ENCODE measurements around the gene TTC21B. TPM values are rescaled to one million over a fixed set of nuclear protein-coding genes. Genes with fewer than 3 reads are reported as not detected.

Gene TTC21B
- total RNA-seq, 2 experiments from 2014 or later: 24.5 to 28.5 TPM

- Mint-ChIP-seq H3K27ac (no peak overlapping the region), H3K36me3 (ENCODE audit: low read depth) (peaks cover 50% of the 10 kb centered on the region), H3K27me3 (no peaks in the 10 kb centered on the region), H3K9me3 (ENCODE audit: low read depth) (no peaks in the 10 kb centered on the region), H3K4me3 (no peak overlapping the region), H3K4me1 (peaks cover 10% of the 10 kb centered on the region)
- intact Hi-C loops (cut with DNase I, micrococcal nuclease): no loop called here
- DNase-seq: no peak
- CTCF ChIA-PET: no interaction called here
- no peak for ATAC-seq
- POLR2A ChIA-PET: no interaction called here
Observed at GRCh38 chr2:165899311-165899710, 54.3 kb downstream of the TTC21B start.

- H3K27ac Mint-ChIP-seq: no peak overlapping the region
- peaks cover 54% of the 10 kb centered on the region for H3K36me3 Mint-ChIP-seq (ENCODE audit: low read depth)
- no peak for DNase-seq
- H3K27me3 Mint-ChIP-seq: no peaks in the 10 kb centered on the region
- ChIA-PET POLR2A (no interaction called here), CTCF (no interaction called here)
- intact Hi-C loops (cut with DNase I, micrococcal nuclease): no loop called here
- peaks cover 10% of the 10 kb centered on the region for H3K4me1 Mint-ChIP-seq
- H3K4me3 Mint-ChIP-seq: no peak overlapping the region
- ATAC-seq: no peak
- H3K9me3 Mint-ChIP-seq (ENCODE audit: low read depth): no peaks in the 10 kb centered on the region
Observed at GRCh38 chr2:165898381-165898780, 55.2 kb downstream of the TTC21B start.

DNA sequence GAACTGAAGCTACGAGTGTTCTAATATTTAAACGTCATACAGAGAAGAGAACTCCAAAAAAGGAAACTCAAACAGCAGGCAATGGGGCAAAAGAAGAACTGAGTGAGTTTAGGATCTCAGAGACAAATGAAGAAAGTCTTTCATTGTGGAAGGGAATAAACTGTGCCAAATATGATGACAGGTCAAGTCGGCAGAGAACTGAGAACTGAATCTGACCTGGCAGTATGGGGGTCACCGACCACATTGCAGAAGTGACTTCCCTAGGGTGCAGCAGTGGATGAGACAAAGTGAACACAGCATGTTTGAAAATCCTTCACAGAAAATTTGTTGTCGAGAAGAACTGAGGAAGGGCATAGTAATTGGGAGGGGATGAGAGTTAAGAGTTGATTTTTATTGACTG lies 55.9 kb downstream of the TTC21B start:
- peaks cover 3% of the 10 kb centered on the region for H3K4me1 Mint-ChIP-seq
- H3K4me3 Mint-ChIP-seq: no peak overlapping the region
- H3K9me3 Mint-ChIP-seq (ENCODE audit: low read depth): no peaks in the 10 kb centered on the region
- DNase-seq (no peak), ATAC-seq (no peak)
- POLR2A ChIA-PET: no interaction called here
- CTCF ChIA-PET: interaction anchor here (0.6 kb wide), 1 partner anchor 26 kb away, joined by 3 read pairs; no protein-coding TSS in a partner anchor
- H3K36me3 Mint-ChIP-seq (ENCODE audit: low read depth): peaks cover 48% of the 10 kb centered on the region
- H3K27me3 Mint-ChIP-seq: no peaks in the 10 kb centered on the region
- H3K27ac Mint-ChIP-seq: no peak overlapping the region
- intact Hi-C loops (cut with DNase I, micrococcal nuclease): no loop called here

DNA sequence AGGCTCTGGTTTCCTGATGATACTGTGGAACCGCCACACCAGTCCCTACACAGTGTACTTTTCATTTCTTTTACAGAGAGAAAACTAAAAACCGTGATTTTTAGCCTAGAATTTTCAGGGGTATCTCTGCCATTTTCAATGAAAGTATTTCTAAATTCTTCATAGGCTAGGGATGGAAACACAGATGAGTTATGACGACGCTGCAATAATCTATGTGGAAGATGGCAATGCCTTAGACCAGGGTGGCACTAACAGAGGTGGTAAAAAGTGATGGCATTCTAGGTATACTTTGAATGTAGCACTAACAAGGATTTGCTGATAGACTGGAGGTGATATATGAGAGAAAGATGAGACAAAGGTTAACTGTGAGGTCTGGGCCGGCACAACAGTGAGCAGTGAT lies 56.5 kb downstream of the TTC21B start:
- Mint-ChIP-seq H3K9me3 (ENCODE audit: low read depth) (no peaks in the 10 kb centered on the region), H3K36me3 (ENCODE audit: low read depth) (peaks cover 49% of the 10 kb centered on the region), H3K27me3 (no peaks in the 10 kb centered on the region), H3K4me1 (peaks cover 2% of the 10 kb centered on the region), H3K4me3 (no peak overlapping the region), H3K27ac (no peak overlapping the region)
- CTCF ChIA-PET: no interaction called here
- ATAC-seq: no peak
- intact Hi-C loops (cut with DNase I, micrococcal nuclease): no loop called here
- POLR2A ChIA-PET: no interaction called here
- DNase-seq: no peak

DNA sequence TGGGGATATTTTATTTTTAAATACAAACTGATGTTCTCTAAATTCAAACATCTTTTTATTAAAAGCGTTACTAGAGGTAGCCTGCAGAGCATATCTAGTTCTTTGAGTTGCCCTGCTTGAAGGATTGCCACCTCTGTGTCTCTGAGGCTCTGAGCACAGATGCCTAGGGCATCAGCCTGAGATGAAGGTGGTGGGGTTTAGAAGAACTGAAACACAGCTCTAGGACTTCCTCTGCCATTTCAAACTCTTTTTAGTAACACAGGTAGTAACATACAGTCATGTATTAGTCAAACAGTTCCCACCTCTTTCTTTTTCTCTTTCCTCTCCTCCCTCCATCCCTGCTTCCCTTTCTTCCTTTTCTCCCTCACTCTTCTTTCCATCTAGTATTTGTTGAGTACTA lies 57.6 kb downstream of the TTC21B start:
- Mint-ChIP-seq H3K4me1 (peaks cover 2% of the 10 kb centered on the region), H3K36me3 (ENCODE audit: low read depth) (peaks cover 47% of the 10 kb centered on the region), H3K9me3 (ENCODE audit: low read depth) (no peaks in the 10 kb centered on the region), H3K27me3 (no peaks in the 10 kb centered on the region), H3K27ac (no peak overlapping the region), H3K4me3 (no peak overlapping the region)
- intact Hi-C loops (cut with DNase I, micrococcal nuclease): no loop called here
- no peak for ATAC-seq
- CTCF ChIA-PET: no interaction called here
- no peak for DNase-seq
- POLR2A ChIA-PET: no interaction called here

DNA sequence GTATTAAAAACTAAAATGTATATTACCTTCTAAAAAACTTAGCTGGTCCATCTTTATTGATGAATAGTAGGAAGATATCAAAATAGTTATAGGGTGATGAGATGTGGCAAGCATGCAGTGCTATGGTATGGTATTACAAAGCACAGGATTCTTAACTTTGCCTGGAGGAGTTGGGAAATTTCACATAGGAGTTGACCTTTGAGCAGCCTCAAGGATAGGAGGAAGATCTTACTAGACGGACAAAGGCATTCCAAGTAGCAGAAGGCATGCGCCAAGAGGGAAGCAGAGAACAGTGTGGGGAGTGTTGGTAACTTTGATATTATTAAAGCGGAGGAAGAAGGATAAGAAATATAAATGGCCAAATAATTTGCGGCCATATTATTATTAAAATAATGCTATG lies 60.0 kb downstream of the TTC21B start:
- no peak for ATAC-seq
- ChIA-PET POLR2A (interaction anchor here (0.6 kb wide), 1 partner anchor 9 kb away, joined by 6 read pairs; no protein-coding TSS in a partner anchor), CTCF (interaction anchor here (1.1 kb wide), 1 partner anchor 20 kb away, joined by 3 read pairs; no protein-coding TSS in a partner anchor)
- no peak overlapping the region for H3K27ac Mint-ChIP-seq
- no peak for DNase-seq
- peaks cover 2% of the 10 kb centered on the region for H3K4me1 Mint-ChIP-seq
- intact Hi-C loops (cut with DNase I, micrococcal nuclease): no loop called here
- no peaks in the 10 kb centered on the region for H3K27me3 Mint-ChIP-seq
- no peaks in the 10 kb centered on the region for H3K9me3 Mint-ChIP-seq (ENCODE audit: low read depth)
- H3K4me3 Mint-ChIP-seq: no peak overlapping the region
- peaks cover 46% of the 10 kb centered on the region for H3K36me3 Mint-ChIP-seq (ENCODE audit: low read depth)

GRCh38 chr2:165892526-165892925 lies 61.0 kb downstream of the TTC21B start:
- ATAC-seq (no peak), DNase-seq (no peak)
- intact Hi-C loops (cut with DNase I, micrococcal nuclease): no loop called here
- H3K27me3 Mint-ChIP-seq: no peaks in the 10 kb centered on the region
- peaks cover 37% of the 10 kb centered on the region for H3K36me3 Mint-ChIP-seq (ENCODE audit: low read depth)
- H3K4me1 Mint-ChIP-seq: peaks cover 2% of the 10 kb centered on the region
- H3K9me3 Mint-ChIP-seq (ENCODE audit: low read depth): no peaks in the 10 kb centered on the region
- POLR2A ChIA-PET: no interaction called here
- CTCF ChIA-PET: interaction anchor here (1.1 kb wide), 1 partner anchor 19 kb away, joined by 3 read pairs; no protein-coding TSS in a partner anchor
- no peak overlapping the region for H3K27ac Mint-ChIP-seq
- no peak overlapping the region for H3K4me3 Mint-ChIP-seq

- Mint-ChIP-seq H3K27ac (no peak overlapping the region), H3K9me3 (ENCODE audit: low read depth) (no peaks in the 10 kb centered on the region), H3K27me3 (no peaks in the 10 kb centered on the region), H3K4me1 (peaks cover 2% of the 10 kb centered on the region), H3K36me3 (ENCODE audit: low read depth) (peaks cover 31% of the 10 kb centered on the region), H3K4me3 (no peak overlapping the region)
- POLR2A ChIA-PET: no interaction called here
- CTCF ChIA-PET: interaction anchor here (1.5 kb wide), 1 partner anchor 10 kb away, joined by 3 read pairs; no protein-coding TSS in a partner anchor
- ATAC-seq: no peak
- DNase-seq: no peak
- intact Hi-C loops (cut with DNase I, micrococcal nuclease): no loop called here
Observed at GRCh38 chr2:165891943-165892342, 61.6 kb downstream of the TTC21B start.

DNA sequence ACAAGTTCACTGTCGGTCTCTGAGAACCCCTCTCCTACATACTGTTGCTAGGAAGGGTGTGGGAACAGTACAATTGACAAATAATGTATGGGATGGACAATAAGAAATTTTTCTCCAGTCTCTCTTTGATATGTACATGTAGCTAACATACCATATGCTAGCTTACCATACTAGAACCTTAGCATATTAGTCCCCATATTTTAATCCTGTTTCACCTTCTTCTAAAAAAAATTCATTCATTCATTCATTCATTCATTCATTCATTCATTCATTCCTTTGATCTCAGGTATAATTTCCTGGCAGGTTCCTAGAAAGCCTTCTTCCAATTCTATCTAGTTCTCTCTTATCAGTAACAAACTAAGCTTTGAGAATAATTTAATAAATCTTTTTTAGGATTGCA lies 62.2 kb downstream of the TTC21B start:
- CTCF ChIA-PET: interaction anchor here (1.5 kb wide), 1 partner anchor 9 kb away, joined by 3 read pairs; no protein-coding TSS in a partner anchor

DNA sequence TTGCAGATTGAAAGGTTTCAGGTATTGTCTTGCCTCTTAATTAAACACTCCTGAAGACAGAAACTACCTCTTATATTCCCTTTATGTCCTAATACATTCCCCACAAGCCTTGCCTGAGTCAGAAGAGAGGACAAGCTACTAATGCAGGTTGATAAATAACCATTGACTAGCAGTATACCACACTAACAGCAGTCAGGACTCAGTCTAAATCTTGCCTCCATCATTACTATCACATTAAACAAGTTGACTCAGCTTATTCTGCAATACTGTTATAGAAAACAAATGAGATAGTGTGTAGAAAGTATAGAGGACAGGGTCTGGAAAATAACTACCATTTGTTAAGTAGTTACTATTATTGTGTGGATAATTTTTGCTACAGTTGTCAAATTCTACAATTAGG lies 63.8 kb downstream of the TTC21B start:
- ChIA-PET POLR2A (no interaction called here), CTCF (interaction anchor here (0.6 to 1.8 kb wide), 3 partner anchors 15 to 765 kb away, joined by 3 to 6 read pairs (median 5); no protein-coding TSS in a partner anchor)
- Mint-ChIP-seq H3K27ac (no peak overlapping the region), H3K4me3 (no peak overlapping the region), H3K9me3 (ENCODE audit: low read depth) (no peaks in the 10 kb centered on the region), H3K4me1 (no peaks in the 10 kb centered on the region), H3K27me3 (no peaks in the 10 kb centered on the region), H3K36me3 (ENCODE audit: low read depth) (peaks cover 27% of the 10 kb centered on the region)
- no peak for DNase-seq
- intact Hi-C loops (cut with DNase I, micrococcal nuclease): no loop called here
- ATAC-seq: no peak

More for the DNA sequence above, 62.2 kb downstream of the TTC21B start:
- POLR2A ChIA-PET: no interaction called here
- DNase-seq (no peak), ATAC-seq (no peak)
- no peak overlapping the region for H3K4me3 Mint-ChIP-seq
- no peaks in the 10 kb centered on the region for H3K27me3 Mint-ChIP-seq
- no peak overlapping the region for H3K27ac Mint-ChIP-seq
- intact Hi-C loops (cut with DNase I, micrococcal nuclease): no loop called here
- H3K36me3 Mint-ChIP-seq (ENCODE audit: low read depth): peaks cover 29% of the 10 kb centered on the region
- peaks cover 2% of the 10 kb centered on the region for H3K4me1 Mint-ChIP-seq
- H3K9me3 Mint-ChIP-seq (ENCODE audit: low read depth): no peaks in the 10 kb centered on the region

DNA sequence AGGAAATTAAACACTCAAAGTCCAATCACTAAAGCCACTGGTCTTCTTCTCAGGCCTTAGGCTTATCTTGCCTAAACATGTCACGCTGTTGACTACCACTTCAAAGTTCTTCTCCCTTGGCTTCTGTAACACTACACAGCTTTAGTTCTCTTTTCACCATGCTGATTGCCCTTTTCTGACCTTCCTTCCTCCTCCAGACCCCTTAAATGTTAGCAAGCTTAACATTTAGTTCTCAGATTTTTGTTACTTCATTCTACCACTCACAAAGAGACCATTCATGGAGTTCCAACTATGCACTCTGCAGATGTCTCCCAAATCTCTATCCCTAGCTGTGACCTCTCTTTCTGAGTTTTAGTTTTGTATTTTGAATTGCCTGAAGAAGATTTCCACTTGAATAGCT lies 64.4 kb downstream of the TTC21B start:
- Mint-ChIP-seq H3K36me3 (ENCODE audit: low read depth) (peaks cover 27% of the 10 kb centered on the region), H3K27me3 (no peaks in the 10 kb centered on the region), H3K4me1 (no peaks in the 10 kb centered on the region), H3K27ac (no peak overlapping the region), H3K9me3 (ENCODE audit: low read depth) (no peaks in the 10 kb centered on the region), H3K4me3 (no peak overlapping the region)
- ChIA-PET CTCF (interaction anchor here (1.0 to 1.8 kb wide), 3 partner anchors 9 to 488 kb away, joined by 3 to 6 read pairs (median 3); no protein-coding TSS in a partner anchor), POLR2A (no interaction called here)
- DNase-seq (no peak), ATAC-seq (no peak)
- intact Hi-C loops (cut with DNase I, micrococcal nuclease): no loop called here

DNA sequence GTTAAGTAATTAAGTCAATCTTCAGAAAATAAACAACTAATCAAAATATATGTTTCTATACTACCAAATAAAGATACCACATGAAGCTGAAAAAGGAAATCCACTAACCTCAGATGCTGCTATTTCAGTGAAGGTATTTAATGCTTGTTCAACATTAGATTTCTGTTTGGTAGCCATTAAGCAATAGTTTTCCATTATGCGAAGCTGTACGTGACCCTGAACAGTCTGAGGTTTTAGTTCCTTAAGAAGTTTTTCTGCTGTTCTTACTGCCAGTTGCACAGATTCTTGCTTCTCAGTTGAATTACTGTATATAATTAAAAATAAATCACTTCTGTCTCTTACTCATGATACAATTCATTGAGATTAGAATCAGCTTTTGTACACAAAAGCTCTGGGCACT lies 65.4 kb downstream of the TTC21B start:
- Mint-ChIP-seq H3K4me1 (no peaks in the 10 kb centered on the region), H3K4me3 (no peak overlapping the region), H3K27ac (no peak overlapping the region), H3K9me3 (ENCODE audit: low read depth) (no peaks in the 10 kb centered on the region), H3K27me3 (no peaks in the 10 kb centered on the region), H3K36me3 (ENCODE audit: low read depth) (peaks cover 32% of the 10 kb centered on the region)
- ChIA-PET CTCF (interaction anchor here (0.6 to 1.8 kb wide), 3 partner anchors 8 to 99 kb away, joined by 3 to 6 read pairs (median 5); no protein-coding TSS in a partner anchor), POLR2A (interaction anchor here (0.6 kb wide), 1 partner anchor 11 kb away, joined by 4 read pairs; no protein-coding TSS in a partner anchor)
- ATAC-seq (no peak), DNase-seq (no peak)
- intact Hi-C loops (cut with DNase I, micrococcal nuclease): no loop called here
